OCI-LY7 (cell line): Measurements from ENCODE around the gene FDPS. TPM values are rescaled to one million over a fixed set of nuclear protein-coding genes. Genes with fewer than 3 reads are reported as not detected.

Source experiments
- BruUV-seq: library from RNA; stranded (reverse); fragments of 400-500 nt; replicated peaks from 2 replicates; lab custom pipeline; 2021; lab: Mats Ljungman, UMichigan
- CTCF ChIA-PET: fragments of 300-600 bp; sonication (Branson Sonifier 250); formaldehyde crosslinking; loops from one replicate; lab custom pipeline; 2022; ENCODE audit warnings: antibody characterized with exemption; ENCODE audit not compliant: unreplicated experiment; lab: Charles Lee
- POLR2A ChIA-PET: fragments of 300-600 bp; sonication (Branson Sonifier 250); formaldehyde crosslinking; loops from one replicate; lab custom pipeline; 2022; ENCODE audit warnings: antibody characterized with exemption; lab: Charles Lee
- DNase-seq: peaks from one replicate; pipeline ENCODE4 v3.0.0-alpha.2; 2015; ENCODE audit warnings: low spot score
- H2AFZ ChIP-seq: fragments of 200-600 bp; sonication (generic), shearing (Covaris generic); 2 replicates; pipeline ENCODE4 v1.6.1; 2014; ENCODE audit warnings: mild to moderate bottlenecking, antibody characterized with exemption, low read length, moderate library complexity
- H3K27ac ChIP-seq: fragments of 200-600 bp; sonication (generic); 2 replicates; pipeline ENCODE4 v1.5.1; 2014; ENCODE audit warnings: mixed run types, low read depth, mild to moderate bottlenecking, moderate library complexity, low read length, inconsistent platforms; ENCODE audit not compliant: poor library complexity, severe bottlenecking
- H3K36me3 ChIP-seq: fragments of 200-600 bp; sonication (generic); 2 replicates; pipeline ENCODE4 v1.6.1; 2014; ENCODE audit warnings: mild to moderate bottlenecking, antibody characterized with exemption, low read length, moderate library complexity, mixed read lengths; ENCODE audit not compliant: insufficient read depth
- H3K4me1 ChIP-seq: fragments of 200-600 bp; sonication (generic); 2 replicates; pipeline ENCODE4 v1.5.1; 2014; ENCODE audit warnings: mild to moderate bottlenecking, low read length; ENCODE audit not compliant: insufficient read depth, poor library complexity, severe bottlenecking
- H3K4me2 ChIP-seq: fragments of 200-600 bp; sonication (generic); 2 replicates; pipeline ENCODE4 v1.6.1; 2014; ENCODE audit warnings: mild to moderate bottlenecking, low read length
- H3K4me3 ChIP-seq: fragments of 200-600 bp; sonication (generic); 2 replicates; pipeline ENCODE4 v1.5.1; 2014; ENCODE audit warnings: mild to moderate bottlenecking, low read depth, low read length; ENCODE audit not compliant: poor library complexity, severe bottlenecking
- H3K79me2 ChIP-seq: fragments of 200-600 bp; sonication (generic); 2 replicates; pipeline ENCODE4 v1.6.1; 2016; ENCODE audit warnings: low read depth, mild to moderate bottlenecking, low read length, moderate library complexity, mixed read lengths; ENCODE audit not compliant: insufficient read depth
- H3K9me2 ChIP-seq: fragments of 200-600 bp; sonication (generic); 2 replicates; pipeline ENCODE4 v1.6.1; 2016; ENCODE audit warnings: mild to moderate bottlenecking, low read length, mixed read lengths; ENCODE audit not compliant: insufficient read depth
- H3K9me3 ChIP-seq: fragments of 200-600 bp; sonication (generic); 2 replicates; pipeline ENCODE4 v1.6.1; 2014; ENCODE audit warnings: mild to moderate bottlenecking, mixed run types, low read length, mixed read lengths
- H4K20me1 ChIP-seq: fragments of 200-600 bp; sonication (generic); 2 replicates; pipeline ENCODE4 v1.6.1; 2014; ENCODE audit warnings: mild to moderate bottlenecking, antibody characterized with exemption, low read length, moderate library complexity, mixed read lengths; ENCODE audit not compliant: insufficient read depth
- EZH2phosphoT487 ChIP-seq: fragments of 200-600 bp; sonication (generic); IDR thresholded peaks from 2 replicates; pipeline ENCODE4 v1.6.1; 2018; ENCODE audit warnings: low read depth, borderline replicate concordance, mild to moderate bottlenecking, mixed run types, antibody characterized with exemption, low read length, moderate library complexity, mixed read lengths
- intact Hi-C: fragments of 100-400 bp; cut with micrococcal nuclease; formaldehyde crosslinking; loops from one replicate; pipeline ENCODE4 v1.10.0; 2022; ENCODE audit not compliant: unreplicated experiment
- microRNA-seq: library from miRNA; unstranded; fragments of <30 nt; microRNA quantifications from one replicate; pipeline ENCODE4 v1.2.0, GENCODE V29; 2022; ENCODE audit warnings: borderline replicate concordance
- small RNA-seq: library from RNA; depleted of rRNA; stranded (forward); fragments of <200 nt; gene quantifications from one replicate; pipeline ENCODE3, GENCODE V24; 2014
- total RNA-seq, 2 experiments: library from RNA; depleted of rRNA in 1 of 2; stranded (reverse); fragments of >200 nt in 1 of 2; shearing (Covaris generic) in 1 of 2; gene quantifications; 2 replicates each; pipeline ENCODE4 v1.2.3, GENCODE V29; 2014 to 2022
- TF ChIP-seq, protein P1 (sequence below): fragments of 200-600 bp; sonication (generic); conservative IDR thresholded peaks from 2 replicates; pipeline ENCODE4 v1.5.1; 2014; ENCODE audit warnings: mild to moderate bottlenecking, antibody characterized with exemption, low read length, moderate library complexity, mixed read lengths

The FDPS gene
- total RNA-seq, 2 experiments from 2014 or later, result 263 to 531 TPM

DNA sequence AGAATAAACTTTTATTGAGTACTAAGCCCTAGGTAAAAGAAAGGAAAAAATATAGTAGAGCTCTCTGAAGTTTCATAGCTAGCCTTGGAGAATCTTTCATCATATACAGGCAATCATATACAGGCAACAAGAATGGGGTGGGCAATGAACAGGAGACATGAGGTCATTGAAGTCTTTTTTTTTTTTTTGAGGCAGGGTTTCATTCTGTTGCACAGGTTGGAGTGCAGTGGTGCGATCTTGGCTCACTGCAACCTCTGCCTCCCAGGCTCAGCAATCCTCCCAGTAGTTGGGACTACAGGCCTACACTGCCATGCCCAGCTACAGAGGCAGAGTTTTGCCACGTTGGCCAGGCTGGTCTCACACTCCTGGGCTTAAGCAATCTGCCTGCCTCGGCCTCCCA lies 34.2 kb downstream of the FDPS start:
- Histone ChIP-seq H3K4me1 (no peaks in the 10 kb centered on the region), H3K9me2 (no peaks in the 10 kb centered on the region), H3K4me2 (no peak overlapping the region), H3K9me3 (no peaks in the 10 kb centered on the region), H3K79me2 (no peaks in the 10 kb centered on the region), H4K20me1 (no peaks in the 10 kb centered on the region), H3K36me3 (peaks cover 94% of the 10 kb centered on the region), H3K4me3 (no peak overlapping the region), H3K27ac (no peak overlapping the region), H2AFZ (no peak overlapping the region)
- ChIA-PET POLR2A (interaction anchor here (0.6 kb wide), 3 partner anchors 86 to 178 kb away, joined by 3 to 5 read pairs (median 3); no protein-coding TSS in a partner anchor), CTCF (no interaction called here)
- DNase-seq, result no peak
- TF ChIP-seq EZH2phosphoT487, result no peak
- TF ChIP-seq, protein P1, sequence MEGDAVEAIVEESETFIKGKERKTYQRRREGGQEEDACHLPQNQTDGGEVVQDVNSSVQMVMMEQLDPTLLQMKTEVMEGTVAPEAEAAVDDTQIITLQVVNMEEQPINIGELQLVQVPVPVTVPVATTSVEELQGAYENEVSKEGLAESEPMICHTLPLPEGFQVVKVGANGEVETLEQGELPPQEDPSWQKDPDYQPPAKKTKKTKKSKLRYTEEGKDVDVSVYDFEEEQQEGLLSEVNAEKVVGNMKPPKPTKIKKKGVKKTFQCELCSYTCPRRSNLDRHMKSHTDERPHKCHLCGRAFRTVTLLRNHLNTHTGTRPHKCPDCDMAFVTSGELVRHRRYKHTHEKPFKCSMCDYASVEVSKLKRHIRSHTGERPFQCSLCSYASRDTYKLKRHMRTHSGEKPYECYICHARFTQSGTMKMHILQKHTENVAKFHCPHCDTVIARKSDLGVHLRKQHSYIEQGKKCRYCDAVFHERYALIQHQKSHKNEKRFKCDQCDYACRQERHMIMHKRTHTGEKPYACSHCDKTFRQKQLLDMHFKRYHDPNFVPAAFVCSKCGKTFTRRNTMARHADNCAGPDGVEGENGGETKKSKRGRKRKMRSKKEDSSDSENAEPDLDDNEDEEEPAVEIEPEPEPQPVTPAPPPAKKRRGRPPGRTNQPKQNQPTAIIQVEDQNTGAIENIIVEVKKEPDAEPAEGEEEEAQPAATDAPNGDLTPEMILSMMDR, result no peak
- no TSS peak for BruUV-seq
- intact Hi-C loops, result no loop called here

DNA sequence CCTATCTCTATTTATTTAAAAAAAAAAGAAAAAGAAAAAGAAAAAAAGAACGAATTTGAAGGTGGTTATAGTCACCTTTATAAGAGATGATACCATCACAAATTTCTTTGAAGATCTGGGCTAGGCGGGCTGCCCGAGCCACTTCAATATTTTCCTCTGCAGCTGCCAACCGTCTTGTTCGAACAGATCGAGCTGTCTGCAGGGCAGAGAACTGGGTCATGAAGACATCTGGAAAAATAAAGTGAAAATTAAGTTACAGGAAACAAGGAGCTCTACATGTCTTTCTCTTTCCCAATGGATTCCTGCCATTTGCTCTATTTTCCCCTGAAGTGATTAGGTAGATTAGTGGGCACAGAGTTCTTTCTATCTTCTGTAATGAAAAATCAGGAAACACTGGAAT lies 44.0 kb downstream of the FDPS start:
- DNase-seq, result no peak
- Histone ChIP-seq H2AFZ (no peak overlapping the region), H3K9me2 (no peaks in the 10 kb centered on the region), H3K27ac (no peak overlapping the region), H3K79me2 (no peaks in the 10 kb centered on the region), H3K4me3 (no peak overlapping the region), H4K20me1 (no peaks in the 10 kb centered on the region), H3K4me2 (no peak overlapping the region), H3K36me3 (peaks cover 87% of the 10 kb centered on the region), H3K9me3 (no peaks in the 10 kb centered on the region), H3K4me1 (no peaks in the 10 kb centered on the region)
- intact Hi-C loops, result no loop called here
- TF ChIP-seq EZH2phosphoT487, result no peak
- TF ChIP-seq, protein P1, result no peak
- no TSS peak for BruUV-seq
- POLR2A ChIA-PET, result interaction anchor here (0.6 to 1.0 kb wide), 3 partner anchors 8 to 13 kb away, joined by 3 to 7 read pairs (median 3); no protein-coding TSS in a partner anchor
- CTCF ChIA-PET, result no interaction called here

DNA sequence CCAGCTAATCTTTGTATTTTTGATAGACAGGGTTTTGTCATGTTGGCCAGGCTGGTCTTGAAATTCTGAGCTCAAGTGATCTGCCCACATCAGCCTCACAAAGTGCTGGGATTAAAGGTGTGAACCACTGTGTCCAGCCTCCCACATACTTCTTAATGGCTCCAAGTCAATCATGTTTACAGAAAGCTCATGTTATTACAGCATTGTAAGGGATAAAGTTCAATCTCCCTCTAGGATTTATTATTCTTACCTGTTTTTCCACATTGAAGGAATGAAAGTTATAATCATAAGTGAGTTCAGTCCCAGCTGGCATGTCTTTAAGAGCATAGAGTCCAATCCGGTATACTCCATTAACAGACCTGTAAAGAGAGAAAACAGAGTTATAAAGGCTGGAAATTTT lies 51.4 kb downstream of the FDPS start:
- Histone ChIP-seq H3K27ac (no peak overlapping the region), H4K20me1 (no peaks in the 10 kb centered on the region), H3K9me2 (no peaks in the 10 kb centered on the region), H3K36me3 (peaks cover 53% of the 10 kb centered on the region), H3K9me3 (no peaks in the 10 kb centered on the region), H3K4me1 (no peaks in the 10 kb centered on the region), H2AFZ (no peak overlapping the region), H3K79me2 (no peaks in the 10 kb centered on the region), H3K4me3 (no peak overlapping the region), H3K4me2 (no peak overlapping the region)
- intact Hi-C loops, result no loop called here
- ChIA-PET CTCF (no interaction called here), POLR2A (interaction anchor here (1.0 kb wide), 1 partner anchor 22 kb away, joined by 3 read pairs; no protein-coding TSS in a partner anchor)
- no peak for DNase-seq
- BruUV-seq, result no TSS peak
- TF ChIP-seq, protein P1, result no peak
- TF ChIP-seq EZH2phosphoT487, result no peak

Small RNAs within 50 kb of the gene (microRNA-seq; reads per million reads assigned to microRNA genes)
- gene MIR555, result not detected

Small RNAs within 50 kb of the gene (small RNA-seq; reads per million reads assigned to genes)
- not detected for gene RNU6-106P

Other genes starting within 250 kb of the FDPS start
- gene EFNA4, start 245.1 kb upstream of the FDPS start, total RNA-seq (2014; rRNA removed; shearing (Covaris generic)), result 10.5 and 11.5 TPM in 2 replicates
- gene EFNA4, start 245.1 kb upstream of the FDPS start, total RNA-seq (2022), result 9.0 and 10.1 TPM in 2 replicates
- gene EFNA3, start 230.0 kb upstream of the FDPS start, total RNA-seq (2014; rRNA removed; shearing (Covaris generic)), result 5.7 and 6.7 TPM in 2 replicates
- 4.8 and 10.8 TPM in 2 replicates for gene EFNA3, start 230.0 kb upstream of the FDPS start, total RNA-seq (2022)
- not detected in 2 replicates for gene EFNA1, start 181.0 kb upstream of the FDPS start, total RNA-seq (2014; rRNA removed; shearing (Covaris generic))
- gene EFNA1, start 181.0 kb upstream of the FDPS start, total RNA-seq (2022), result not detected in 2 replicates
- 11.6 and 12.3 TPM in 2 replicates for gene SLC50A1, start 173.0 kb upstream of the FDPS start, total RNA-seq (2014; rRNA removed; shearing (Covaris generic))
- gene SLC50A1, start 173.0 kb upstream of the FDPS start, total RNA-seq (2022), result 46.1 and 48.0 TPM in 2 replicates
- gene DPM3, start 168.3 kb upstream of the FDPS start, total RNA-seq (2014; rRNA removed; shearing (Covaris generic)), result 32.5 and 41.8 TPM in 2 replicates
- gene DPM3, start 168.3 kb upstream of the FDPS start, total RNA-seq (2022), result 56.2 and 65.9 TPM in 2 replicates
- gene KRTCAP2, start 135.6 kb upstream of the FDPS start, total RNA-seq (2014; rRNA removed; shearing (Covaris generic)), result 80.5 and 128 TPM in 2 replicates
- 141 and 166 TPM in 2 replicates for gene KRTCAP2, start 135.6 kb upstream of the FDPS start, total RNA-seq (2022)
- 1.3 and 3.1 TPM in 2 replicates for gene TRIM46, start 135.0 kb upstream of the FDPS start, total RNA-seq (2014; rRNA removed; shearing (Covaris generic))
- 3.9 and 4.5 TPM in 2 replicates for gene TRIM46, start 135.0 kb upstream of the FDPS start, total RNA-seq (2022)
- 6.9 and 11.1 TPM in 2 replicates for gene THBS3, start 101.0 kb upstream of the FDPS start, total RNA-seq (2014; rRNA removed; shearing (Covaris generic))
- gene THBS3, start 101.0 kb upstream of the FDPS start, total RNA-seq (2022), result 28.7 and 37.1 TPM in 2 replicates
- 67.6 and 70.2 TPM in 2 replicates for gene MTX1, start 100.2 kb upstream of the FDPS start, total RNA-seq (2014; rRNA removed; shearing (Covaris generic))
- gene MTX1, start 100.2 kb upstream of the FDPS start, total RNA-seq (2022), result 43.9 and 45.7 TPM in 2 replicates
- gene ENTREP3, start 53.4 kb upstream of the FDPS start, total RNA-seq (2014; rRNA removed; shearing (Covaris generic)), result 6.6 and 9.1 TPM in 2 replicates
- 53.1 and 59.3 TPM in 2 replicates for gene ENTREP3, start 53.4 kb upstream of the FDPS start, total RNA-seq (2022)
- 45.4 and 58.3 TPM in 2 replicates for gene SCAMP3, start 46.5 kb upstream of the FDPS start, total RNA-seq (2014; rRNA removed; shearing (Covaris generic))
- gene SCAMP3, start 46.5 kb upstream of the FDPS start, total RNA-seq (2022), result 66.0 and 74.7 TPM in 2 replicates
- 59.8 and 96.7 TPM in 2 replicates for gene CLK2, start 35.4 kb upstream of the FDPS start, total RNA-seq (2014; rRNA removed; shearing (Covaris generic))
- 107 and 121 TPM in 2 replicates for gene CLK2, start 35.4 kb upstream of the FDPS start, total RNA-seq (2022)
- 4.9 and 6.7 TPM in 2 replicates for gene HCN3, start 31.4 kb upstream of the FDPS start, total RNA-seq (2014; rRNA removed; shearing (Covaris generic))
- gene HCN3, start 31.4 kb upstream of the FDPS start, total RNA-seq (2022), result 19.0 and 19.2 TPM in 2 replicates
- gene PKLR, start 7.4 kb upstream of the FDPS start, total RNA-seq (2014; rRNA removed; shearing (Covaris generic)), result 0.19 TPM in 1 of 2 replicates, not detected in the other
- gene PKLR, start 7.4 kb upstream of the FDPS start, total RNA-seq (2022), result 0.18 and 0.51 TPM in 2 replicates
- 7.1 and 15.1 TPM in 2 replicates for gene RUSC1, start 12.0 kb downstream of the FDPS start, total RNA-seq (2014; rRNA removed; shearing (Covaris generic))
- 20.9 and 25.6 TPM in 2 replicates for gene RUSC1, start 12.0 kb downstream of the FDPS start, total RNA-seq (2022)